Ovary (tissue), 9 donors: Measurements from ENCODE around the gene ZC3H10. TPM values are rescaled to one million over a fixed set of nuclear protein-coding genes. Genes with fewer than 3 reads are reported as not detected.

Experiments used
- DNase-seq, 5 donors: peaks; one replicate each; pipeline ENCODE4 v3.0.0-alpha.2; 2019 to 2020
- H3K27ac ChIP-seq, 2 donors: fragments of 200-600 bp; one replicate each; pipeline versions ENCODE4 v1.5.1 to v1.8.0; 2019 to 2022
- H3K27me3 ChIP-seq: fragments of 200-600 bp; one replicate; pipeline ENCODE4 v1.8.0; 2022
- H3K36me3 ChIP-seq: fragments of 200-600 bp; sonication (generic); one replicate; pipeline ENCODE4 v1.5.1; 2019
- H3K4me1 ChIP-seq: one replicate; pipeline ENCODE4 v1.8.1; 2013; ENCODE audit warnings: mild to moderate bottlenecking, moderate library complexity; ENCODE audit not compliant: insufficient read depth
- H3K4me3 ChIP-seq: fragments of 200-600 bp; sonication (generic); one replicate; pipeline ENCODE4 v1.5.1; 2017
- H3K9me3 ChIP-seq, 2 donors: fragments of 200-600 bp in 1 of 2; sonication (generic) in 1 of 2; one replicate each; pipeline versions ENCODE4 v1.5.1 to v1.8.1; 2013 to 2019; ENCODE audit warnings: mild to moderate bottlenecking in 1 of 2, moderate library complexity in 1 of 2
- EP300 ChIP-seq: sonication (generic); formaldehyde crosslinking; IDR thresholded peaks from one replicate; pipeline ENCODE4 v1.6.1; 2017; ENCODE audit warnings: antibody characterized with exemption
- POLR2A ChIP-seq: fragments of 450-650 bp; IDR thresholded peaks from one replicate; pipeline ENCODE4 v1.6.1; 2017; ENCODE audit warnings: antibody characterized with exemption, mild to moderate bottlenecking, moderate library complexity
- WGBS, 3 donors: extraction: QIAGEN DNeasy Blood & Tissue Kit in 1 of 3; methylation state at CpG; one replicate each; pipeline versions ENCODE4 v1.1.5 to v1.1.7; 2013 to 2017; 5-methylcytosine and 5-hydroxymethylcytosine counted together
- intact Hi-C, 4 donors: fragments of 100-400 bp; cut with DNase I; formaldehyde crosslinking; loops; one replicate each; pipeline versions ENCODE4 v1.11.0 to v1.15.1; 2022 to 2023
- polyA plus RNA-seq, 2 donors: library from polyadenylated mRNA; stranded (reverse); fragments of 200-250 nt in 1 of 2; fragments of 350-450 nt in 1 of 2; fragmentation: Illumina TruSeq in 1 of 2; extraction: RNeasy Lipid Tissue Mini Kit (QIAGEN cat#74804) in 1 of 2; gene quantifications; one replicate each; pipeline ENCODE4 v1.2.3, GENCODE V29; 2013 to 2014
- total RNA-seq, 7 donors: library from RNA; depleted of rRNA in 2 of 7; stranded (reverse); fragments of >200 nt in 2 of 7; fragmentation: NEBNext Ultra II Directional in 3 of 7; extraction: Animal tissue kit (Norgen Biotek cat#: 25700) in 3 of 7; gene quantifications; one replicate each; pipeline versions ENCODE4 v1.1.0 to v1.2.4, GENCODE V29; 2016 to 2023
- TF ChIP-seq, protein P1 (sequence below), 3 donors: fragments of 450-650 bp in 2 of 3; fragments of 200-600 bp in 1 of 3; IDR thresholded peaks; one replicate each; pipeline versions ENCODE4 v1.5.1 to v1.8.0; 2016 to 2022; ENCODE audit warnings: antibody characterized with exemption in 3 of 3, mild to moderate bottlenecking in 1 of 3
- donor health status: DM: no; HTN: no; CAD: no; lungs with moderate emphysema.
- donor health status: DM: no; HTN: no; CAD: no.
- donor health status: Bipolar disorder and iron deficiency.
- donor health status: DM: yes; HTN: yes; CAD: no.
- donor health status: DM: no; HTN: no; CAD: no.
- donor health status: DM: yes; HTN: yes; CAD: no.

ZC3H10 gene
- total and polyA plus RNA-seq, 9 donors: 1.8 to 14.7 (median 9.0) TPM

DNA sequence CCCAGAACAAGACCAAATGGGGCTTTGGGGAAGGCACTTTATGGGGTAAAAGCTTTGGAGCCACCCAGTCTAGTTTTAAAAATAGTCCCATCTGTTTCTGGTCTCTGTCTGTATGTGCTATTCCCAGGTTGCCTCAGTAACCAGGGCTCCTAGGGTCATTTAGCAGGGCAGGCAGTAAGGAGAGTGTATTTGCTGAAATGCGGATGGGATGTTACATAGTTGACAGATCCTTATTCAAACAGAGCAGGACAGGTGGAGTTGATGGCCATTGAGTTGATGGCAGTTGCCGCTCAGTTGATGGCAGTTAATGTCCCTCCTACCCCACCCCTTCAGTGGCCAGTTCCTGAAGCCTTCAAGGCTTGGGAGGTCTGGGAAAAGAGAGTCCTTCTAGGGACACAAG, 4.6 kb downstream of the ZC3H10 start:
- Histone ChIP-seq H3K27me3 (no peaks in the 10 kb centered on the region), H3K9me3 (no peaks in the 10 kb centered on the region), H3K4me1 (peaks cover 6% of the 10 kb centered on the region), H3K4me3 (no peak overlapping the region), H3K36me3 (no peaks in the 10 kb centered on the region), H3K27ac (no peak overlapping the region)
- TF ChIP-seq EP300 (no peak), POLR2A (no peak)
- TF ChIP-seq, protein P1, sequence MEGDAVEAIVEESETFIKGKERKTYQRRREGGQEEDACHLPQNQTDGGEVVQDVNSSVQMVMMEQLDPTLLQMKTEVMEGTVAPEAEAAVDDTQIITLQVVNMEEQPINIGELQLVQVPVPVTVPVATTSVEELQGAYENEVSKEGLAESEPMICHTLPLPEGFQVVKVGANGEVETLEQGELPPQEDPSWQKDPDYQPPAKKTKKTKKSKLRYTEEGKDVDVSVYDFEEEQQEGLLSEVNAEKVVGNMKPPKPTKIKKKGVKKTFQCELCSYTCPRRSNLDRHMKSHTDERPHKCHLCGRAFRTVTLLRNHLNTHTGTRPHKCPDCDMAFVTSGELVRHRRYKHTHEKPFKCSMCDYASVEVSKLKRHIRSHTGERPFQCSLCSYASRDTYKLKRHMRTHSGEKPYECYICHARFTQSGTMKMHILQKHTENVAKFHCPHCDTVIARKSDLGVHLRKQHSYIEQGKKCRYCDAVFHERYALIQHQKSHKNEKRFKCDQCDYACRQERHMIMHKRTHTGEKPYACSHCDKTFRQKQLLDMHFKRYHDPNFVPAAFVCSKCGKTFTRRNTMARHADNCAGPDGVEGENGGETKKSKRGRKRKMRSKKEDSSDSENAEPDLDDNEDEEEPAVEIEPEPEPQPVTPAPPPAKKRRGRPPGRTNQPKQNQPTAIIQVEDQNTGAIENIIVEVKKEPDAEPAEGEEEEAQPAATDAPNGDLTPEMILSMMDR (IDR thresholded peaks at IDR 0.05): no peak
- intact Hi-C loops: loop anchor here in 3 of 4 donors (5.0 to 10.0 kb wide), 4 partner anchors 40 to 1580 kb away; partner anchors contain the start of genes NABP2 (in 2 of the 3), RNF41 (in 2 of the 3) and SPRYD4 (in 2 of the 3)
- no peak for DNase-seq
- 81 to 93% (median 91%) methylated on average over 2 of the region's 2 CpGs for WGBS, 3 donors

DNA sequence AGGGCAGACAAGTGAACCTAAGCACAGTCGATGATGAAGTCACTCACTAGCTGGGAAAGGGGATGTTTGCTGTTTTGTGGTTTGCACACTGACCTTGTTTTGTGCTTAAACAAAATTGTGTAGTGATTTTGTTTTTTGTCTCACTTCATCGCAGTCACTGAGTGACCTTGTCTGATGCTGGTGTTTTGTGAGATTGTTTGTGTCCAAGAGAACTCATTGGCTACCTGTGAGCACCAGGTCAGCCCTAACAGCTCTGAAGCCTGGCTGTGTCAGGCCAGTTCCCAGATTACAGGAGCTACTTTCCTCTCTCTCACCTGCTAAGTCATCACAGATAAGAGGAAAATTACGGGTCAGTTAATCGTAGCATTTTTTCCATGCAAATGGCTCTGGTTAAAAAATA, 6.1 kb downstream of the ZC3H10 start:
- H3K27me3 ChIP-seq: no peaks in the 10 kb centered on the region
- intact Hi-C loops: loop anchor here in 3 of 4 donors (5.0 to 10.0 kb wide), 4 partner anchors 38 to 1578 kb away; partner anchors contain the start of genes NABP2 (in 2 of the 3), RNF41 (in 2 of the 3) and SPRYD4 (in 2 of the 3)
- H3K9me3 ChIP-seq: no peaks in the 10 kb centered on the region
- no peaks in the 10 kb centered on the region for H3K36me3 ChIP-seq
- no peak overlapping the region for H3K4me3 ChIP-seq
- peaks cover 4% of the 10 kb centered on the region for H3K4me1 ChIP-seq
- no peak for TF ChIP-seq POLR2A
- no peak for TF ChIP-seq EP300
- TF ChIP-seq, protein P1 (IDR thresholded peaks at IDR 0.05): no peak
- H3K27ac ChIP-seq: no peak overlapping the region
- WGBS, 3 donors: 43 to 67% (median 48%) methylated on average over 4 of the region's 4 CpGs
- DNase-seq: no peak

DNA sequence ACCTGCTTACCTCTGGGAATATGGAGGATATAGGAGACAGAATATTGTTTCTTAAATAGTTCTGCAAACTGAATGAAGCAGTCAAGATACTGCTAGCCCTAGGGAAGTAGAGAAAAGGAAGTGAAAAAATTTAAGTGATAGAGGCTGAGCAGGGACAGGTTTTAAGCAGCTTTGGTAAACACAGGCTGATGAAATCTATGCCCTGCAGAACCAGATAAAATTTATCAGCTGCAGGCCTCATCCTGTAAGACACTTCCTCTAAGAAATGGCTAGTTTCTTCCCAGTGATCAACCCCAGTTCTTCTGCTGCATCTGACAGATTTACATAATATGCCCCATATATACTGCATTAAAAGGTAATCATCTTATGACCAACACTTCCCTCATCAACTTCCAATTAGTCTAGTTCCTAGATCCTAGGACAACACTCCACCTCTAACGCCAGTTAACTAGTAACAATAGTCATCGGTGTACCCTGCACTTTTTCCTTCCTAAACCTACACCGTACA, 8.7 kb downstream of the ZC3H10 start:
- 54 to 62% (median 59%) methylated on average over 3 of the region's 3 CpGs for WGBS, 3 donors
- Histone ChIP-seq H3K9me3 (no peaks in the 10 kb centered on the region), H3K27ac (peak overlapping the region; percentile 68 to 70), H3K36me3 (no peaks in the 10 kb centered on the region), H3K27me3 (no peaks in the 10 kb centered on the region), H3K4me3 (no peak overlapping the region), H3K4me1 (peaks cover 9% of the 10 kb centered on the region)
- DNase-seq: no peak
- TF ChIP-seq POLR2A: no peak
- no peak for TF ChIP-seq EP300
- TF ChIP-seq, protein P1 (IDR thresholded peaks at IDR 0.05): no peak
- intact Hi-C loops: loop anchor here in 3 of 4 donors (2.0 to 10.0 kb wide), 3 partner anchors 32 to 338 kb away; partner anchors contain the start of genes NABP2 (in 2 of the 3), RNF41 (in 2 of the 3), SPRYD4 (in 2 of the 3) and MYL6 (in 1 of the 3)

DNA sequence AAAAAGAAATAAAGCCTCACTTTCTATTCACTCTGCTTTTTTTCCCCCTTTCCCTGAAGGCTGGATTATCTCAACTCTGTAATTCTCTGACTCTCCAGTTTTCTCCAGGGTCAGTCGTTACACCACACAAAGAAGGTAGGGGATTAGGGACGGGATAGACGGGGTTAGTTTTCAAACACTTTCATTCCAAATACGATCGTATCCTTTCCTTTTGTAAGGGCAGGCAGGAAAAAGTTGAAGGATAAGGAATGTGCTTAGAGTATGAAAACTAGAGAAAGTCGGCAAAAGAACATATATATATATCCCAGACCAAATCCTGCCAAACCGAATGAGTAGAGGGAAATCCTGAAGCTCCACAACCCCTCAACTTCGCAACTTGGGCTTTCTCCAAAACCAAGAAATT, 9.4 kb downstream of the ZC3H10 start:
- H3K27me3 ChIP-seq: no peaks in the 10 kb centered on the region
- H3K36me3 ChIP-seq: no peaks in the 10 kb centered on the region
- no peaks in the 10 kb centered on the region for H3K9me3 ChIP-seq
- DNase-seq: no peak
- H3K4me3 ChIP-seq: peak overlapping the region; percentile 24
- intact Hi-C loops: loop anchor here in 3 of 4 donors (2.0 to 10.0 kb wide), 3 partner anchors 31 to 337 kb away; partner anchors contain the start of genes NABP2 (in 2 of the 3), RNF41 (in 2 of the 3), SPRYD4 (in 2 of the 3) and MYL6 (in 1 of the 3)
- peaks cover 9% of the 10 kb centered on the region for H3K4me1 ChIP-seq
- 0 to 1% (median 1%) methylated on average over 8 of the region's 8 CpGs for WGBS, 3 donors
- peak overlapping the region; percentile 68 to 70 for H3K27ac ChIP-seq
- TF ChIP-seq, protein P1 (IDR thresholded peaks at IDR 0.05): peak in 2 of 3 donors; percentile 12 to 20
- TF ChIP-seq EP300 (no peak), POLR2A (peak; percentile 58)
